Right renal pelvis (tissue), 4 donors: ENCODE measurements around the gene SFXN3. TPM values are rescaled to one million over a fixed set of nuclear protein-coding genes. Genes with fewer than 3 reads are reported as not detected.

ENCODE experiments used
- DNase-seq, 4 donors: peaks; one replicate each; pipeline ENCODE4 v3.0.0-alpha.2; 2013; ENCODE audit warnings: low read depth in 4 of 4, low spot score in 3 of 4, missing footprints in 1 of 4
- polyA plus RNA-seq, 4 donors: library from polyadenylated mRNA; unstranded; fragments of 120-200 nt; gene quantifications; one replicate each; pipeline ENCODE4 v1.2.1, GENCODE V29; 2013; ENCODE audit not compliant: insufficient read length in 4 of 4

The SFXN3 gene
- polyA plus RNA-seq, 4 donors: 22.1 to 24.6 (median 22.7) TPM

DNA sequence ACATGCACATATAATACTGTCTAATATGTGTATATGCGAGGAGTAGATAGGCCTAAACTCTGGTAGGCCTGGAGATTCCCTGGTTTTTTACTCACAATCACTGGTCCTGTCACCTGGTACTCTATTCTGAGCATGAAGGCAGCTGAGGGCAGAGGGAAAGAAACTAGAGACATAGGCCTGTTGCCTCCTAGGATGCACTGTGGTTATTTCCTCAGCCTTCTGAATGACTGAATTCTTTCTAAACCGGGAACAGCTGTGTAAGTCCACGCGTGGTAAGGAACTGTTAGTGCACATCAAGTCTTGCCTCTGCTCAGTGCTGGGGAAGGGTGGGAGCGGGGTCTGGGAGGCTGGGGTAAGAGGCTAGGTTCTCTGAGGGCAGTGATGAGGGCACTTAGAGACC lies 38.4 kb downstream of the SFXN3 start:
- DNase-seq: no peak

DNA sequence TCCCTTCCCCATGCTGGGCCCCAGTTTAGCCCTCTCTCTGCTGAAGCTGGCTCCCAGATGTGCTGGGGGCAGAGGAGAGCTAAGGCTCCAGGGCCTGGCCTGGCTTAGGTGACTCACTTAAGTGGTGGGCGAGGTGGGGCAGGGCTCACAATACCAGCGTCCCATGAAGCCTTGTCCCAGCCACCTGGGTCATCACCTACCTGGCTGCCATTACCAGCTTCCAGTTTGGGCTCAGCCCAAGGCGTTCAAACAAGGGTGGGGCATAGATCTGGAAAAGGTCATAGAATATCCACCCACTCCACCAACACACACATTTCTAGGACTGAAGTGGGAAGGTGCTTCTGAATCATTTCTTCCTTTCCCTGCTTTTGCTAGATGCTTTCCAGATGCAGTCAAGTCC lies 39.1 kb downstream of the SFXN3 start:
- DNase-seq: no peak

DNA sequence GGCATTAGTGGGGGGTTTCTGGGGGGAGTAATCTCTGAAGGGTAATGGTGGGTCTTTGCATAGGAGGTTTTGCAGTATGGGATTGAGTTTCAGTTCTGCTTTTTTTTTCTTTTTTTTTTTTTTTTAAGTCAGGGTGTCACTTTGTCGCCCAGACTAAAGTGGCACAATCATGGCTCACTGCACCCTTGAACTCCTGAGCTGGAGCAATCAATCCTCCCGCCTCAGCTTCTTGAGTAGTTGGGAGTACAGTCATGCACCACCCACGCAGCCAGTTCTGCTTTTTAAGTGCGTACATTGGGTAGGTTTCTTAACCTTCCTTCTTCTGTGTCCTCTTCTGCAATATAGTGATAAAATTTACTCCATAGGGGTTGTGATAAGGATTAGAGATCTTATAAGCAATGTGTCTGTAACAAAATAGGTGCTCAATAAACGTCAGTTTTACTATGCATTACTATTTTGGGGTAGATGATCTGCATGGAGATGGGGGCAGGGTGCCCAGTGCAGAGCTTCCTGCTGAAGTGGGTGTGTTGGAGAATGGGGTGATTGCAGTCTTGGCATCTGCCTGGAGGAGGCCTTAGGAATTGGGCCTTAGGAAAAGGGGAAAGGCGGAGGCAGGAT lies 40.3 kb downstream of the SFXN3 start:
- no peak for DNase-seq

DNA sequence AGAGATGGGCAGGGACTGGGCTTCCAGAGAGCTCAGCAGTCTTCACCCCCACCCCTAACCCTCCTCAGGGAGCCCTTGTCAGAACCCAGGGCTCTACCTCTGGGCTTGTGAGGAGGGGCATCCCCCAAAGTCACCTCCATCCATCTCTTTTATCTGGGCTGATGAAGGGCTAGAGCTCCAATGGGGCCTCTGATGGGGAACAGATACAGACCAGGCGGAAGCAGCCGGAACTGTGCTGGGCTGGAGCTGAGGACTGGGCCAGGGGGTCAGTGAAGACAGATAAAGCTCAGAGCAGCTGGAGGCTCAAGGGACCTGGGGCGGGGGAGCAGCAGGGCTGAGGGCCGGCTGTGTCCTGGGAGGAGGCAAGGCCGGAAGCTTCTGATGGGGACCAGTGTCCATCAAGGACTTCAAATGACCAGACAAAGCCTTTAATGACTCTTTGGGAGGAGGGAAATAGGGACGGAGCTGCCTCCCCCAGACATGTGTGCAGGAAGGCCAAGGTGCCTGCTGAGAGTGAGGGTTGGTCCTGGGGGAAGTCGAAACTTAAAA lies 40.9 kb downstream of the SFXN3 start:
- DNase-seq: no peak

DNA sequence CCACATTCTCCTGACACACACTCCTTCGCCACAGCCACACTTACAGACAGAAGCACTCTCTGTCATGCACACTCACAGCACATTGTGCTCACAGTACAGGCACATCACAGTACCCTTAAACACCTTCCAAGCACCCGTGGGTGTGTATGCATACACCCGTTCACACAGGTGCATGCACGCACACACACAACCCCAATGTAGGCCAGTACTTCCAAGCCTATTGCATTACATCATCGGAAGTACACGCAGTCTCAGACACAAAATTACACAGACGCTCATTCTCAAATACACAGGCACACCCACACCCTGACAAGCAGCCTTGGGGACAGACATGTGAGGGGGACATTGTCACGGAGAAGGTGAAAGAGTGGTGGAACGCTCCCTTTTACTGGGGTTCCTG lies 41.9 kb downstream of the SFXN3 start:
- DNase-seq: no peak

DNA sequence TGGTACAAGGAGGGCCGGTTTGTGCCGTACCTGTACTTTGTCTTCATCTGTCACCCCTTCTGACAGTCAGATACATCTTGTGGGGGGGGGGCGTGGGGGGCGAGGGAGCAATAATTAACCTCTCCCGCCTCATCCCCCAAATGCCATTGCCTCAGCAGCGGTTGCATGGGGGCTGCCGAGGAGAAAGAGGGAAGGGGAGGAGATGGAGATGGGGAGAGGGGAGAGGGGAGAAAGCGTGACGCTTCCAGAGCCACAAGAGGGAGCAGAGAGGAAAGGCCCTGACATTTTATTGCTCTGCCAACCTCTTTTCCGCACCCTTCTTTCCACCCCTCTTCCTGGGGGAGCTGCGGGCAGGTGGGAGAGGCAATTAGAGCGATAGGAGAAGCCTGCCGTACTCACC lies 42.6 kb downstream of the SFXN3 start:
- DNase-seq: no peak

DNA sequence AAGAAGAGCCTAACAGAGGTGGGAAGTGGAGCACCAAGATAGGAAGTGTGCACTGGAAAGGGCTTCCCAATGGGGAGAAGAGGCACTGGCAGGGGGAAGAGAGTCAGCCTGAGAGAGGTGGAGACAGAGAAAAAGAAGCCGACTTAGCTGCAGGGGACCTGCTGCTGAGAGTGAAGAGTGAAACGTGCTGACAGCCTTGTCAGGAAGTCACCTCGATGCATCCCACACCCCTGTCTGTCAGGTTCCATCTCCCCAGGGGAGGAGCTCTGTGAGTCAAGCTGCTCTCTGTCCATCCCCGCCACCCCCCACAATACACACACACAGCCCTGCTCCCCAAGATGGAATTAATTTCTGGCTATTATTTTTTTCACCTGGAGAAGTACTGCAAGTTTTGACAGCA lies 44.7 kb downstream of the SFXN3 start:
- no peak for DNase-seq

DNA sequence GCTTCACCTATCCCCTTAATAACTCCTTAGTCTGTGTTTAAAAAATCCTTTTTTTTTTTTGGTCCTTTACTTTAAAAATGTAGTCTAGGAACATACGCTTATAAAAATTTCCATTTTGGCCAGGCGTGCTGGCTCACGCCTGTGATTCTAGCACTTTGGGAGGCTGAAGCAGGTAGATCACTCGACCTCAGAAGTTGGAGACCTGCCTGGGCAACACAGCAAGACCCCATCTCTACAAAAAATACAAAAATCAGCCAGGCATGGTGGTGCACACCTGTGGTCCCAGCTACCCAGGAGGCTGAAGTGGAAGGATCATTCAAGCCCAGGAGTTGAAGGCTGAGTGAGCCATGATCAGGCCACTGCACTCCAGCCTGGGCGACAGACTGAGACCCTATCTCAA lies 45.6 kb downstream of the SFXN3 start:
- DNase-seq: no peak

DNA sequence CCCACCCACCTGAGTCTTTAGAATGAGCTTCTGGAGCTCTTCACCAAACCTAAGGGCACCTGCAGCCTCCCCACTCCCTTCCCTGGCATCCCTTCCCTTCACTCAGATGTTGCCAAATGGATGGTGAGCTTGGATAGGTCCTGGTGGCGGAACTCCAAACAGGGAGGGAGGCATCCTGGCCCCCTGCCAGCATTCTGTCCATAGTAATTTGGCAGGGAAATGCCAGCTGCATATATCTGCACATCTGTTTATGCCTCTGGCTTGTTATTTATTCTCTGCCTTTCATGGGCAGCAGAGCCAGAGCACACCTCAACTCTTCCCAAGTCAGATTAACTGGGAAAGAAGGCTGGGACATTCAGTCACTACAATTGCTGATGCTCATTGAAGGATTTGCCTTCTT lies 48.8 kb downstream of the SFXN3 start:
- DNase-seq: no peak

DNA sequence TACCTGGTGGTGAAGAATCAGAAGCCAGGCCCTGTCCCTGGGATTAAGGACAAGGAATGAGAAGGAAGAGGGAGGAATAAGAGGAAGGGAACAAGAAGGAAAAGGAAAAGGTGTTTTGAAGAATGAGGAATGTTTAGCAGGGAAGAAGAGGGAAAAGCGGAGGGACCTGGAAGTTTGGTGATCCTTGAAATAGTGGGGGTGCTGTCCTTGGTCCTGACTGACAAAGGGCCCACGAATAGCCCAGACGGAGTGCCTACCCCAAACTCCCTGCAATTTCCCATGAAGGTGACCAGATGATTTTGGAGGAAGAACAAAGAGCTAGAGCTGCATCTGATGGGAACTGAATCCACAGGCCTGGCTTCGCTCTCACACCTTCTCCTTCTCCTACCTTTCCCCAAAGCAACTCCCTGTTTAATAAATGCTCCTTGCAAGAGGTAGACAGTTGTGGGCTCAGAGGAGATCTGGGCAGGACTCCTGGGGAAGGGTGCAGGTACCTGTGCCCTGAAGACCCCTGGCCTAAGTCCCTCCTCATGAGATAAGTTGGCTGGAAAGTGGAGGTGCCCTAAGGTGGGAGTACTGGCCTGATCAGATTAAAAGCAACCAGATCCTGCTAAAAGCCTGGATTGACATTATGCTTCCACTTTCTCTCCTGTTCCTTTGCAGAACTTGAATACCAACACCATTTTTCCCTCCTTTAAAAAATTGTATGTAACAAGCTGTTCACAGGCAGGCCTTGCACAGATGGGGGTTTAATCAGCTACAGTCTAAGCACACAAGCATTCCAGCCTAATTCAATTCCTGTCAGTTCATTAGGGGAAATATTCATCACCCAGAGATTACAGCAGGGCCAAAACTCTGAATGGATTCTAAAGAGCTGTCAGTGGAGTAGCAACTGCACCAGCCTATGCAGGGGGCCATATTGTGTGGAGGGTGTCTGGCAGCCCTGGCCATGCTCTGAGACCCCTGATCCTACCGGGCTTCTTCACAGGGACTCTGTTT lies 50.2 kb downstream of the SFXN3 start:
- DNase-seq: peak in 1 of 4 donors; percentile 51

DNA sequence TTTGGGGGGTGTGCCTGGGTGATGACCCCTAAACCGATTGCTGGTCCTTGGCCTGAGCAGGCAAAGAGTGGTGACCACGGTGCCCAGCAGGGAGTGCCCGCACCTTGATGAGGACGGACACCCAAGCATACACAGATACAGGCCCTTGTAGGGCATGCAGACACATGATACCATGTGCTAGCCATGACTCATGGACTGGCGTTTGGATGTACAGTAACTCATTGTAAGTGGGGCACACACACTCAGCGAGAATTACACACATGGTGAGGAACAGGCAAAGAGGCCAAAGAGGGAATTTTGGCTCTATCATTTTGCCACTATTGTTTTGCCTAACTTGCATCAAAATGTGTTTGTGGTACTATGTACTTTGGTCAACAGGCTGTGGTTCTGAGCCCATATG lies 54.8 kb downstream of the SFXN3 start:
- DNase-seq: no peak

DNA sequence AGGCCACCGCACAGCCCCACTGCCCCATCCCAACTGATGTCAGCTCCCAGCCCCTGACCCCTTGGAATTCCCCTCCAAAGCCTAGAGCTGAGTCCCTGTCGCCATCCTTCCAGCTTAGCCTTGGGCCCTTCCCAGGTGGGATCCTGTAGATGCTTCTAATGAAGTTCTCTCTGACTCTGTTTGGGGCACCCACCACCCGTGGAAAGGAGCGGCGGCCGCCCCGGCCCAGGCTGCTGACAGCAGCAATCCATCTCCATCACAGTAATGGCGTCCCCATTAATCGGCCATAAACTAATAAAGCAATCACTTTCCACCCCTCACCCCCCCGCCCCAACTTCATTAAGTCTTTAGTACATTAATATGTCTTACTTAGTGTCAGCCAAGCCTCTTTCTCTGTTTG lies 56.3 kb downstream of the SFXN3 start:
- no peak for DNase-seq

DNA sequence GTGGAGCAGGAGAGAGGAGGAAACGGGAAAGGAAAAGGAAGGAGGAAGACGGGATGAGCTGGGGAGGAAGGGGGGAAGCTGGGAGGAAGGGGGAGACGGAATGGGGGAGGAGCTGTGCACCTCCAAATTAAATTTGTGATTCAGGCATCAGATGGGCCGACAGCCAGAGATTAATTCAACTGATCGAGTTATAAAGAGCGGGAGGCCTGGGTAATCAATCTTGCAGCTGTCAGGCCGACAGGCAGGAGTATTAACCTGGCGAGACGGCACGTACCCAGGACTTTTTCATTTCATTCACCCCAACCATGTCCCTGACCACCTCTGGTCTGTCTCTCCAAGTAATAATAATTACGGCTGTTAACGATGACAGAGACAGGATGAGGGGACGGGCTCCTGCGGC lies 56.9 kb downstream of the SFXN3 start:
- DNase-seq: no peak

DNA sequence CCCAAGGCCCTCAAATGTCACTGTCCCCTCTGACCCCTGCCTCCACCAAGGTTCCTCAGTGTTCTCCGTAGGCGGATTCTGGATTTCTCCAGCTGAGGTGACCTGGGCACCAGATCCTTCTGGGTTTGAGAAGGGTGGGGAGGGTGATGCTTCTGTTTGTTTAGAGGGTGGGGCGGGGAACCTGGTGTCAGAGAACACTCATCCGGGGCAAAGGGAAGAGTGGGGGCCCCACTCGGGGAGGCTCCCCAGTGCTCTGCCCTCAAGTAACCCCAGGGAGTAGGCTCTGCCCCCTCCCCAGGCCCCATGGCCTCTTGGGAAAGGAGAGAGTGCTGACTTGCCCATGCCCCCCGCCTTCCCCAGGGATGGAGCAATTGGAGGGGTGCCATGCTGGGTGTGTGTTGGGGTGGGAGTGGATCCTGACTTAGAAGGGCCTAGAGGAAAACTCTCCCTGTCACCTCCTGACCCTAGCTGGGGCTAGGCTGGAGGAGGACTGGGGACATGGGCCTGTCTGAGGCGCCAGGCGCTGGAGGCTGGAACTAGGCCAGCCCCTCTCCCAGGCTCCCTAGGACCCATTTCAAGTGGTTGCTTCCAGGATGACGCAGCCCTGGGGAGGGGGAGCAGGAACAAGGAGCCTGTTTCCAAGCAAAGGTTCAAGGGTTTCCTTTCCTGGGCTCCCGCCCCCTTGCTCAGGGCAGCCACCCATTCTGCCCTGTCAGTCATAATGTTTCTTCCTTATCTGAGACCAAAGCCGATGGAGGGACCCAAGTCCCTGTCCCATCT lies 58.7 kb downstream of the SFXN3 start:
- DNase-seq: no peak

DNA sequence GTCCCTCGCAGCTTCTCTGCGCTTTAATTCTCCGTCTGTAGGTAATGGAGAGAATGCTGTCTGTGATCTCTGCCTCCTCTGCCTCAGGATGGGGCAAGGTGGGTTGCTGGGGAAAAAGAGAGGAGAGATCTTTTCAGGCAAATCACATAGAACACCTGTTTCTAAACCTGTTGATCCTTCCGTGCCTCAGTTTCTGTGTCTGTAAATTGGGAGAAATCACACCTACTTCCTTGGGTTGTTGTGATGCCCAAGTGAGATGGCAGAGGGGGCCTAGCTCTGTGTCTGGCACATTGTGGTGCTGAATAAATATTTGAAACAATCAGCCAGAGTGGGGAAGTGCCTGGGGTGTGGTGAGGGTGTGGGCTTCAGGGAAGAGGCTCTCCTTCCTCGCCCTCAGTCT lies 59.6 kb downstream of the SFXN3 start:
- no peak for DNase-seq

Other genes starting within 250 kb of the SFXN3 start
- 10 to 100 TPM; 29.0 to 38.7 (median 32.7) TPM for gene SLF2, start 118.3 kb upstream of the SFXN3 start, polyA plus RNA-seq
- 10 to 100 TPM; 43.1 to 55.2 (median 46.7) TPM for gene SEMA4G, start 61.7 kb upstream of the SFXN3 start, polyA plus RNA-seq
- gene MRPL43, start 43.7 kb upstream of the SFXN3 start, polyA plus RNA-seq: 100 to 1,000 TPM in 1 of 4 donors, 10 to 100 TPM in 3; 93.1 to 135 (median 94.8) TPM
- gene TWNK, start 43.7 kb upstream of the SFXN3 start, polyA plus RNA-seq: 10 to 100 TPM; 14.0 to 16.8 (median 15.2) TPM
- gene LZTS2, start 31.4 kb upstream of the SFXN3 start, polyA plus RNA-seq: 10 to 100 TPM; 50.8 to 77.7 (median 55.0) TPM
- gene PDZD7, start 105 bp upstream of the SFXN3 start, polyA plus RNA-seq: 1 to 10 TPM; 1.3 to 3.8 (median 1.9) TPM
- gene KAZALD1, start 30.8 kb downstream of the SFXN3 start, polyA plus RNA-seq: 10 to 100 TPM in 3 of 4 donors, 1 to 10 TPM in 1; 9.7 to 13.1 (median 10.9) TPM
- gene TLX1, start 100.1 kb downstream of the SFXN3 start, polyA plus RNA-seq: under 1 TPM; 0.04 to 0.13 (median 0.10) TPM
- gene LBX1, start 198.2 kb downstream of the SFXN3 start, polyA plus RNA-seq: not detected